GM21390 (cell line): ENCODE results near the gene TMEM234.

Experiments
- ATAC-seq: cut with Tn5 transposase; IDR thresholded peaks from one replicate; pipeline ENCODE4 v1.9.1; 2021; ENCODE audit not compliant: unreplicated experiment

TMEM234 gene

GRCh38 chr1:32180186-32181060, 41.7 kb downstream of the TMEM234 start:
- ATAC-seq: peak; percentile 18

DNA sequence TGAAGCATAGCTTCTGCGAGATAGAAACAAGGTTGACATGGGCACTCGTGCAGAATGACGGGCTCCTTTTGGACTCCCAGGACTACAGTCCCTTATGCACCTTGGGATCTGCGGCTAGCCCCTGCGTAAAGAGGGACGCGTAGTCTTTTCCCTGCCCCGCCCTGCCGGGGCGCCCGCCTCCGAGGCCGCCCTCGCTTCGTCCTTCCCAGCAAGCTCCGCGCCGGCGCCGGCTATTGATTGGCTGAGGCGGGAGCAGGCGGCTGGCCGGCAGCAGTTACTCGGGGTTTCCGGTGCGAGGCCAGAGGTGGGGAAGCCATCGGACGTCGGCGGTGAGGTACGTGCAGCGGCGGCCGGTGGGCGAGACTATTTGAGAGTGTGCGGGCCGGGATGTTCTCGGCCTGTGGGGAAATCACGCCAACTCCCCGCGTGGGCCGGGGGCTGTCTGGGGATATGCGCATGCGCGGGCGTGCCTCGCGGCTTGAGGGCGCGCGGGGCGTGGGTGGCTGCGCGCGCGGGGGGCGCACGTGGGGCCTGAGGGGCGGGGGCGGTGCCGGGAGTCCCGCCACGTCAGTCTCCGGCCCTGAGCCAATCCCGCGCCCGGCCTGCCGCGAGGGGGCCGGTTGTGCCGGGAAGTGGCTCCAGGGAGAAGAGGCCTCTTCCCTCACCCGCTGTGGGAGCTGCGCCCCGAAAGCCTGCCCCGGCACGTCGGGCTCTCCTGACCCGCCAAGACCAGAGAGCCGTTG, 42.5 kb downstream of the TMEM234 start, which contains the start of gene TXLNA:
Gene TXLNA, plus strand, starts transcription at position 233 of the 743 bp plus-strand sequence. CDS start 671 bp downstream, outside the sequence.
- ATAC-seq: peak; percentile 82

- no peak for ATAC-seq
These were observed 43.0 kb downstream of the TMEM234 start for GRCh38 chr1:32179193-32179442.

DNA sequence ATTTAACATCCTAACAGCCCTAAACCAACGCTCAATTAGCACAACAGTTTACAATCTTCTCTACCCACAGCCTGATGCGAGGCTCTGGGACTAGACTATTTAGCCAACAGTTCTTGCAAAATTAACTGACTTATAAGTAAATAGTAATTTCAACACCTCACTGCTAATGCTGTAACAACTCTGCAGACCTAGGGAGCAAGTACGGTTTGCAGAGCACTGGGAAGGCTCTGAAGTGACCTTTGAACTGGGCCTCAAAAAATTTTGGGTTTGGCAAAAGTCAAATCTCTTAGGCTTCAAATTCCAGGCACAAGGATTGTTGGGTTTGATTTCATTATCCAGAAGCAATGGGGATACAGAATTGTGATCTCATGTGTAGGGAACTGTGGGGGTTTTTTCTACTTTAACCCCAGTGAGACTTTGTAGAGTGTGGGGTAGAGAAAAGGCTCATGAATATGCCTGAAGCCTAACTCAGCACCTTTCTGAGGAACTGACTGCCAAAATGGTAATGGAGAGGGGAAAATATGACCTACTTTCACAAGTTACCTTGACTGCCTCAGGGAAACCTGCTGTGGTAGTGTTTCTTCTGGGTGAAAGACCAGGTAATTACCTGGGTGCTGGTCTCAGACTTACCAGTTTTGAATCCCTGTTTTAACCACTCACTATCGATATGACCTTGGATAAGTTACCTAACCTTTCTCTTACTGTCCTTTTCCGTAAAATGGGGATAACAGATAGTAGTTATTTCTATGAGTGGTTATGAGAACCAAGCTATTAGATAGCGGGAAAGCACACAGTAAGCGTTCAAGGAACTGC, 43.6 kb downstream of the TMEM234 start:
- no peak for ATAC-seq

- no peak for ATAC-seq
These were observed 49.4 kb downstream of the TMEM234 start for GRCh38 chr1:32172621-32173245.

- ATAC-seq: no peak
These were observed 51.2 kb downstream of the TMEM234 start for GRCh38 chr1:32170991-32171390.
